KMS-11 (cell line): ENCODE measurements around the gene DLX6.

Experiments
- H2AFZ ChIP-seq: fragments of 200-600 bp; sonication (generic); 2 replicates; pipeline ENCODE4 v1.6.1; 2016; ENCODE audit warnings: antibody characterized with exemption, mixed run types, low read depth
- H3K27ac ChIP-seq: fragments of 200-600 bp; sonication (generic); 2 replicates; pipeline ENCODE4 v1.6.1; 2016; ENCODE audit warnings: mild to moderate bottlenecking, mixed run types
- H3K27me3 ChIP-seq: fragments of 200-600 bp; sonication (generic); 2 replicates; pipeline ENCODE4 v1.6.1; 2017; ENCODE audit warnings: mild to moderate bottlenecking, low read depth, mixed run types, moderate library complexity; ENCODE audit not compliant: insufficient read depth
- H3K36me3 ChIP-seq: fragments of 200-600 bp; sonication (generic); 2 replicates; pipeline ENCODE4 v1.6.1; 2017; ENCODE audit warnings: mild to moderate bottlenecking, mixed run types; ENCODE audit not compliant: insufficient read depth
- H3K4me1 ChIP-seq: fragments of 200-600 bp; sonication (generic); 2 replicates; pipeline ENCODE4 v1.6.1; 2016; ENCODE audit warnings: mild to moderate bottlenecking, low read depth, mixed run types; ENCODE audit not compliant: poor library complexity, severe bottlenecking
- H3K4me2 ChIP-seq: fragments of 200-600 bp; sonication (generic); 2 replicates; pipeline ENCODE4 v1.7.0; 2016; ENCODE audit warnings: mild to moderate bottlenecking, mixed run types
- H3K4me3 ChIP-seq: fragments of 200-600 bp; sonication (generic); IDR thresholded peaks from 2 replicates; pipeline ENCODE4 v1.6.1; 2017; ENCODE audit warnings: low read depth, low read length, mixed read lengths; ENCODE audit not compliant: insufficient read depth
- H3K79me2 ChIP-seq: fragments of 200-600 bp; sonication (generic); 2 replicates; pipeline ENCODE4 v1.6.1; 2016; ENCODE audit warnings: low read depth, mixed run types; ENCODE audit not compliant: insufficient read depth
- H3K9ac ChIP-seq: fragments of 200-600 bp; sonication (generic); 2 replicates; pipeline ENCODE4 v1.6.1; 2016; ENCODE audit warnings: mild to moderate bottlenecking, mixed run types
- H4K20me1 ChIP-seq: fragments of 200-600 bp; sonication (generic); 2 replicates; pipeline ENCODE4 v1.6.1; 2016; ENCODE audit warnings: mild to moderate bottlenecking, mixed run types; ENCODE audit not compliant: insufficient read depth
- TF ChIP-seq, protein P1 (sequence below): fragments of 200-600 bp; sonication (generic); conservative IDR thresholded peaks from 2 replicates; pipeline ENCODE4 v1.6.1; 2017; ENCODE audit warnings: low read depth, mild to moderate bottlenecking, antibody characterized with exemption, low read length, moderate library complexity, mixed read lengths

Gene DLX6

DNA sequence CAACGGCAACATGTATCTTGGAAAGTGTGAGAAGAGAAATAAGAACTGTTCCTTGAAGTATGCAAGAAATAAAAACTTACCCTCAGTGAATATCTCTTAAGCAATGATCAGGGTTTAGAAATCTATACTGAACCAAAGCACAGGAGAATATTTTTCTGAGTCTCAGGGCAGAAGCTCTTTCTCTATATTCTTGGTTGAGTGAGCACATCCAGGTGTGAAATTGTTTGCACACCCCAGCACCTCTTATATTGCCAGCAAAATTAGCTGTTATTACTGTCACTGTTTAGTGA lies 8.4 kb downstream of the DLX6 start:
- H3K4me2 ChIP-seq: no peak overlapping the region
- H3K4me3 ChIP-seq: no peak overlapping the region
- H3K79me2 ChIP-seq: no peaks in the 10 kb centered on the region
- no peaks in the 10 kb centered on the region for H4K20me1 ChIP-seq
- no peak overlapping the region for H3K27ac ChIP-seq
- H2AFZ ChIP-seq: no peak overlapping the region
- H3K27me3 ChIP-seq: no peaks in the 10 kb centered on the region
- TF ChIP-seq, protein P1, sequence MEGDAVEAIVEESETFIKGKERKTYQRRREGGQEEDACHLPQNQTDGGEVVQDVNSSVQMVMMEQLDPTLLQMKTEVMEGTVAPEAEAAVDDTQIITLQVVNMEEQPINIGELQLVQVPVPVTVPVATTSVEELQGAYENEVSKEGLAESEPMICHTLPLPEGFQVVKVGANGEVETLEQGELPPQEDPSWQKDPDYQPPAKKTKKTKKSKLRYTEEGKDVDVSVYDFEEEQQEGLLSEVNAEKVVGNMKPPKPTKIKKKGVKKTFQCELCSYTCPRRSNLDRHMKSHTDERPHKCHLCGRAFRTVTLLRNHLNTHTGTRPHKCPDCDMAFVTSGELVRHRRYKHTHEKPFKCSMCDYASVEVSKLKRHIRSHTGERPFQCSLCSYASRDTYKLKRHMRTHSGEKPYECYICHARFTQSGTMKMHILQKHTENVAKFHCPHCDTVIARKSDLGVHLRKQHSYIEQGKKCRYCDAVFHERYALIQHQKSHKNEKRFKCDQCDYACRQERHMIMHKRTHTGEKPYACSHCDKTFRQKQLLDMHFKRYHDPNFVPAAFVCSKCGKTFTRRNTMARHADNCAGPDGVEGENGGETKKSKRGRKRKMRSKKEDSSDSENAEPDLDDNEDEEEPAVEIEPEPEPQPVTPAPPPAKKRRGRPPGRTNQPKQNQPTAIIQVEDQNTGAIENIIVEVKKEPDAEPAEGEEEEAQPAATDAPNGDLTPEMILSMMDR: no peak
- no peak overlapping the region for H3K9ac ChIP-seq
- H3K4me1 ChIP-seq: no peaks in the 10 kb centered on the region
- H3K36me3 ChIP-seq: no peaks in the 10 kb centered on the region

DNA sequence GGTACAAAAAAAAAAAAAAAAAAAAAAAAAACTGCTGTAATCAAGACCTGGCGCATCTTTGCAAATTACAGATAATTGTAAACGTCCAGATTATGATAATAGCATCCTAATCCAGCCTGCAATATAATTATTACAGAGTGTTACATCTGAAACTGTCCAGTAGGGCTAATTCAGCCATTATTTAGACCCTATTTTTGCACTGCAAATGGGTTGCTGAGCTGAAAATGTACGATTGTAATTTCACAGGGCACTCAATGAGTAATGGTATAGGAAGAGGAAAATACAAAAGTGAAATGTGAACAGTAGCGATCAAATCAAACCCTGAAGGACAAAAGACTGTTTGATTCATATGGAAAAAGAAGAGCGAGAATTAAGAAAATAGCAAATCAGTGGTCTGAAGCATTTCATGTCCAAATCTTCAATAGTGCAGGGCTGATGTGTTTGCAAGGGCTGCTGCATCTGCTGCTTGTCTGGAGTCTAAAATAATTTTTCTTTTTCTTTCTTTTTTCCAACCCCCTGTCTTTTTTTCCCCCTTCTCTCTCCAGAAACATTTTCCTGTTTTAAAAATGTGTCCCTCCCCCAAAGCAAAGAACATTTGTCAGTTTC lies 8.9 kb downstream of the DLX6 start:
- TF ChIP-seq, protein P1: no peak

DNA sequence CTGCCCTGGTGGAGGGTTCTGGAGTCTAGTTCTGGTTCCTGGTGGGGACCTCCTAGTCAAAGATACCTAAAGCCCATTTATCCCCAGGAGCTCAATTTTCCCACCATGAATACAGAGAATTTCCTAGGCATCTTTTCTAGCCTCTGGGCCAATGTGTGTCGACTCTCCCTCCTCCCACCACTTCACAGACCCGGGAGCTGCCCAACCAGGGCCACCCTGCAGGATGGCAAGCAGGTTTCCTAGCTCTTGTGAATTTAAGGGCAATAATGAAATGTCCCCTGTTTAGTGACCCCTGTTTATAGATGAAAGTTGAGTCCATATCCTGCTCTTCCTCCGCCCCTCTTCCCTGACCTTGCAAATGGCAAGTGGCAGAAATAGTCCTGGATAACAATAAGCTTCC lies 9.9 kb downstream of the DLX6 start:
- H3K9ac ChIP-seq: no peak overlapping the region
- TF ChIP-seq, protein P1: no peak
- no peaks in the 10 kb centered on the region for H4K20me1 ChIP-seq
- no peaks in the 10 kb centered on the region for H3K27me3 ChIP-seq
- no peaks in the 10 kb centered on the region for H3K79me2 ChIP-seq
- no peak overlapping the region for H3K4me2 ChIP-seq
- no peaks in the 10 kb centered on the region for H3K36me3 ChIP-seq
- H3K4me1 ChIP-seq: no peaks in the 10 kb centered on the region
- no peak overlapping the region for H2AFZ ChIP-seq
- H3K27ac ChIP-seq: no peak overlapping the region
- no peak overlapping the region for H3K4me3 ChIP-seq

More for the DNA sequence above, 8.9 kb downstream of the DLX6 start:
- Histone ChIP-seq H3K9ac (no peak overlapping the region), H3K4me2 (no peak overlapping the region), H3K4me1 (no peaks in the 10 kb centered on the region), H3K36me3 (no peaks in the 10 kb centered on the region), H3K27ac (no peak overlapping the region), H3K27me3 (no peaks in the 10 kb centered on the region), H4K20me1 (no peaks in the 10 kb centered on the region), H2AFZ (no peak overlapping the region), H3K79me2 (no peaks in the 10 kb centered on the region), H3K4me3 (no peak overlapping the region)

DNA sequence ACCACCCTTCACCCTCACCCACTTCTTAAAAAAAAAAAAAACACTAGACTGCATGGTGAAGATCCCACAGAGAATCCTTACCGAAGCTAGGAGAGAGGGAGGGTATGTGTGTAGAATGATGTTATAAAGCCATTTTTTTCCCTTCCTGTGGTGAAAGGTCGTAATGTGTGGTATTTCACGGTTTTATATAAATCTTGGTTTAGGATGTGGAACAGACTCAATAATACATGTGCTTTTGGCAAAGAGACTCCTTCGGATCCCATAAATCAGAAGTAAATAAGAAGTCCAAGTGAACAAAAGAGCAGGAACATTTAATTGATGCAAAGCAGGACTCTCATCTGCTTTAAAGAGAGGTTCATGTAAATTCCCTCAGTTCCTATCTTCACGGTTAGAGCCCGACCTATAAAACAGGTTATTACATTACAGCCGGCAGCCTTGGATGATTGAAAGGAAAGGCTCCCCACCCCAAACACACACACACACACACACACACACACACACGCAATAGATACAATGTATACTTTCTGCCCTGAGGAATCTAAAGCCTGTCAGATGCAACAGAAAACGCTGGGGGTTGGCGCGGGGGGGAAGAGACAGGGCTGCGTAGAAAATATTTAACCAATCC lies 10.5 kb downstream of the DLX6 start:
- Histone ChIP-seq H3K27me3 (no peaks in the 10 kb centered on the region), H3K4me1 (no peaks in the 10 kb centered on the region), H3K4me2 (no peak overlapping the region), H2AFZ (no peak overlapping the region), H3K9ac (no peak overlapping the region), H3K4me3 (no peak overlapping the region), H3K79me2 (no peaks in the 10 kb centered on the region), H4K20me1 (no peaks in the 10 kb centered on the region), H3K27ac (no peak overlapping the region), H3K36me3 (no peaks in the 10 kb centered on the region)
- TF ChIP-seq, protein P1: no peak
